ENCODE results near the gene GLCCI1. TPM values are rescaled to one million over a fixed set of nuclear protein-coding genes. Genes with fewer than 3 reads are reported as not detected.

GLCCI1 gene
- total and polyA plus RNA-seq, 10 of the 15 experiments (the other 5 are each of a cell fraction or from before 2014, with no cell fraction given), result 12.6 to 92.0 (median 27.6) TPM

- no peak for TF ChIP-seq ZNF687 (IDR thresholded peaks at IDR 0.05)
Observed at GRCh38 chr7:7977774-7978173, 9.2 kb downstream of the GLCCI1 start (continued).

- Histone ChIP-seq H4K20me1 (ENCODE audit: control insufficient read depth, insufficient read depth) (no peaks in the 10 kb centered on the region), H3K9me3 (replicated peaks; ENCODE audit: control insufficient read depth, insufficient read depth, low read length) (peaks cover 2% of the 10 kb centered on the region; the same call in 2 of the 3 replicates), H3K4me3 (no peak overlapping the region), H3K79me2 (ENCODE audit: control insufficient read depth, insufficient read depth, low read length) (peaks cover 98% of the 10 kb centered on the region), H3K4me2 (ENCODE audit: control insufficient read depth, insufficient read depth) (no peak overlapping the region), H3K9ac (ENCODE audit: control insufficient read depth, insufficient read depth, low read length) (no peak overlapping the region), H3K27ac (ENCODE audit: control insufficient read depth, insufficient read depth) (no peak overlapping the region), H2AFZ (ENCODE audit: control insufficient read depth, low read depth, low read length) (no peak overlapping the region), H3K36me3 (ENCODE audit: control insufficient read depth in 2 of 2, insufficient read depth in 2 of 2, low read length in 1 of 2) (peaks cover 0 to 6% of the 10 kb centered on the region in 2 experiments; a peak in 2 of 4 replicates), H3K27me3 (replicated peaks in 1 of 2; ENCODE audit: control insufficient read depth in 2 of 2, insufficient read depth in 2 of 2, low read length in 1 of 2) (no peaks in the 10 kb centered on the region), H3K4me1 (ENCODE audit: control insufficient read depth, insufficient read depth, low read length) (peaks cover 4% of the 10 kb centered on the region; the same call in 1 of the 2 replicates)
- 63% methylated on average over 2 of the region's 2 CpGs for WGBS (ENCODE audit: insufficient coverage, insufficient replicate concordance, low lambda C conversion rate, missing lambda C conversion rate)
- CTCF ChIA-PET, result interaction anchor here (0.6 to 1.7 kb wide), 2 partner anchors 34 to 165 kb away, joined by 3 read pairs; no protein-coding TSS in a partner anchor
- intact Hi-C loops (cut with micrococcal nuclease; ENCODE audit: unreplicated experiment), result no loop called here
- TF ChIP-seq CBFB (IDR thresholded peaks at IDR 0.05; ENCODE audit: low read depth), result no peak
- no peak for TF ChIP-seq IKZF1 (conservative IDR thresholded peaks at IDR 0.05)
- no peak for TF ChIP-seq HSF1 (IDR thresholded peaks at IDR 0.05; ENCODE audit: low read depth, low read length)
- TF ChIP-seq POLR2AphosphoS2 (IDR thresholded peaks at IDR 0.05; ENCODE audit: low read depth, low read length), result no peak
- in situ Hi-C loops (cut with MboI), result no loop called here
- DNase-seq (ENCODE audit: low read depth, low spot score) (no peak), FAIRE-seq (no peak), ATAC-seq (no peak)
- no TSS peak for BruUV-seq (replicated peaks)
- RAD21 ChIA-PET (ENCODE audit: unreplicated experiment), result interaction anchor here (0.7 to 5.1 kb wide), 7 partner anchors 8 to 298 kb away, joined by 3 to 25 read pairs (median 7); no protein-coding TSS in a partner anchor
- SMC1A ChIA-PET (ENCODE audit: uncharacterized antibody, unreplicated experiment), result interaction anchor here (0.6 to 5.7 kb wide), 11 partner anchors 8 to 220 kb away, joined by 3 to 41 read pairs (median 4); partner anchors contain the start of gene GLCCI1
- POLR2A ChIA-PET, result interaction anchor here (0.6 to 1.1 kb wide), 3 partner anchors 19 to 155 kb away, joined by 3 read pairs; no protein-coding TSS in a partner anchor
Observed at GRCh38 chr7:7978860-7979259, 10.3 kb downstream of the GLCCI1 start.
